Measurements from ENCODE around the gene SCN5A.

Gene SCN5A

GRCh38 chr3:38582316-38582715, 67.2 kb downstream of the SCN5A start:
- TF ChIP-seq CREB1 (IDR thresholded peaks at IDR 0.05; ENCODE audit: low read depth) (no peak), USF1 (IDR thresholded peaks at IDR 0.05) (no peak), ZBTB7A (IDR thresholded peaks at IDR 0.05; ENCODE audit: low read depth) (no peak), TAF1 (IDR thresholded peaks at IDR 0.05; ENCODE audit: low read depth) (no peak), TCF12 (IDR thresholded peaks at IDR 0.05; ENCODE audit: low read depth) (no peak), EP300 (IDR thresholded peaks at IDR 0.05; ENCODE audit: borderline replicate concordance) (no peak)

GRCh38 chr3:38581774-38582173, 67.7 kb downstream of the SCN5A start:
- TF ChIP-seq TEAD4 (IDR thresholded peaks at IDR 0.05): no peak
- no peak for TF ChIP-seq MAX (IDR thresholded peaks at IDR 0.05)
- TF ChIP-seq USF1 (IDR thresholded peaks at IDR 0.05): no peak
- no peak for TF ChIP-seq NFIC (IDR thresholded peaks at IDR 0.05)
- TF ChIP-seq RAD21 (IDR thresholded peaks at IDR 0.05; ENCODE audit: low read depth): no peak
- TF ChIP-seq ZBTB7A (IDR thresholded peaks at IDR 0.05; ENCODE audit: low read depth): no peak
- no peak for TF ChIP-seq CEBPB (IDR thresholded peaks at IDR 0.05)
- TF ChIP-seq CREB1 (IDR thresholded peaks at IDR 0.05; ENCODE audit: low read depth): no peak
- TF ChIP-seq TCF12 (IDR thresholded peaks at IDR 0.05; ENCODE audit: low read depth): no peak
- TF ChIP-seq YY1 (IDR thresholded peaks at IDR 0.05; ENCODE audit: low read depth): no peak
- no peak for TF ChIP-seq EP300 (IDR thresholded peaks at IDR 0.05; ENCODE audit: borderline replicate concordance)
- TF ChIP-seq FOXM1 (IDR thresholded peaks at IDR 0.05; ENCODE audit: borderline replicate concordance, low read depth): no peak
- no peak for TF ChIP-seq TAF1 (IDR thresholded peaks at IDR 0.05; ENCODE audit: low read depth)
- no peak for TF ChIP-seq EGR1 (IDR thresholded peaks at IDR 0.05)

- TF ChIP-seq EP300 (IDR thresholded peaks at IDR 0.05; ENCODE audit: borderline replicate concordance) (no peak), YY1 (IDR thresholded peaks at IDR 0.05; ENCODE audit: low read depth) (no peak), USF1 (IDR thresholded peaks at IDR 0.05) (no peak), NFIC (IDR thresholded peaks at IDR 0.05) (no peak), TAF1 (IDR thresholded peaks at IDR 0.05; ENCODE audit: low read depth) (no peak), MAX (IDR thresholded peaks at IDR 0.05) (no peak), TEAD4 (IDR thresholded peaks at IDR 0.05) (no peak), RAD21 (IDR thresholded peaks at IDR 0.05; ENCODE audit: low read depth) (no peak), FOXM1 (IDR thresholded peaks at IDR 0.05; ENCODE audit: borderline replicate concordance, low read depth) (no peak), TCF12 (IDR thresholded peaks at IDR 0.05; ENCODE audit: low read depth) (no peak), REST (IDR thresholded peaks at IDR 0.05; ENCODE audit: low read depth) (no peak), CREB1 (IDR thresholded peaks at IDR 0.05; ENCODE audit: low read depth) (no peak)
These were observed 68.8 kb downstream of the SCN5A start for GRCh38 chr3:38580450-38581382.

GRCh38 chr3:38579551-38580449, 69.7 kb downstream of the SCN5A start:
- no peak for TF ChIP-seq CREB1 (IDR thresholded peaks at IDR 0.05; ENCODE audit: low read depth)
- TF ChIP-seq MAX (IDR thresholded peaks at IDR 0.05): no peak
- TF ChIP-seq ZBTB7A (IDR thresholded peaks at IDR 0.05; ENCODE audit: low read depth): no peak
- TF ChIP-seq YY1 (IDR thresholded peaks at IDR 0.05; ENCODE audit: low read depth): no peak
- no peak for TF ChIP-seq TCF12 (IDR thresholded peaks at IDR 0.05; ENCODE audit: low read depth)
- TF ChIP-seq REST (IDR thresholded peaks at IDR 0.05; ENCODE audit: low read depth): no peak
- no peak for TF ChIP-seq RAD21 (IDR thresholded peaks at IDR 0.05; ENCODE audit: low read depth)
- no peak for TF ChIP-seq NFIC (IDR thresholded peaks at IDR 0.05)
- no peak for TF ChIP-seq TAF1 (IDR thresholded peaks at IDR 0.05; ENCODE audit: low read depth)

Measured in Ishikawa (cell line).